Erythroblast (primary cell): Measurements from ENCODE around the gene AAK1.

Source experiments
- GATA1 ChIP-seq: IDR thresholded peaks from 2 replicates; pipeline ENCODE4 v1.6.1; 2011; ENCODE audit warnings: low read depth, mild to moderate bottlenecking, control low read depth, low read length, moderate library complexity
- POLR2A ChIP-seq: IDR thresholded peaks from 2 replicates; pipeline ENCODE4 v1.6.1; 2011; ENCODE audit warnings: mild to moderate bottlenecking, low read length

DNA sequence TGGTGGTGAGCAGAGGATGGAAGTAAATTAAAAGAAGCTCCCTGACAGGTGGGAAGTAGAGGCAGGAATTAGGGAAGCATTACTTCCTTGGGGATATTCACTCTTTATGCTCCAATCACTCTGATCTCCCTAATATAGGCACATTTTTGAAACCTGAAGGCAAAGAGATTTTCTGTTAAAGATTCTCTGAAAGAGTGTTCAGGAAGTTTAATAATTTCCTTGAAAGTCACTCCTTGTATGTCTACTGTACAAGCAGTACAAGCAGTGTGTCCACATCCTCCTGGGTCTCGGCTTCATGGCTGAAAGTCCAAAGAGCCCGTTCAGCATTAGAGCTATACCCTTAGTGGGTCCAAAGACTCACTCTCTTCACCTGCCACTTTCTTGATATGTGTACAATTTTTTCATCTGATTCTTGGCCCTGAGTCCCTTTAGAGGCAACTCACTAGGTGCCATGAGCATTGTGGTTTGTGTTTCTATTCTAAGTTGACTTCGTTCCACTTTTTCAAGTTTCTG, 60.2 kb downstream of the AAK1 start:
- TF ChIP-seq POLR2A (no peak), GATA1 (no peak)
